Measurements from ENCODE around the gene MED23. TPM values are rescaled to one million over a fixed set of nuclear protein-coding genes. Genes with fewer than 3 reads are reported as not detected.

The MED23 gene
- total RNA-seq, 1 donor from 2014 or later: 29.5 TPM

DNA sequence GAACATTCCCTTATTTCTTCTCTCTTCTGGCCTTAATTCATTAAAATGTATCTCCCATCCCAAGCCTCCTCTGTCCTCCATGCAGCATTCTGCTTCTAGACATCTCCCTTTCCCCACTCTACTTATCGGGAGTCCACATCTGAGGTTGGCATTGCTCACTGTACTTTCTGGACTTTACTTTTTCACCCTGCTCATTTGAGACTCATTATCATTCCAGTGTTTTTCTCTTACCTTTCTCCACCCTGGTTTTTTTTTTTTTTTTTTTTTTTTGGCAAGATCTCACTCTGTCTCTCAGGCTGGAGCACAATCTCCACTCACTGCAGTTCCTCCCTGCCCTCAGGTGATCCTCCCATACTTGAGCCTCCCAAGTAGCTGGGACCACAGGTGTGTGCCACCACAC is 13.5 kb upstream of the MED23 start:
- TF ChIP-seq, protein P1, sequence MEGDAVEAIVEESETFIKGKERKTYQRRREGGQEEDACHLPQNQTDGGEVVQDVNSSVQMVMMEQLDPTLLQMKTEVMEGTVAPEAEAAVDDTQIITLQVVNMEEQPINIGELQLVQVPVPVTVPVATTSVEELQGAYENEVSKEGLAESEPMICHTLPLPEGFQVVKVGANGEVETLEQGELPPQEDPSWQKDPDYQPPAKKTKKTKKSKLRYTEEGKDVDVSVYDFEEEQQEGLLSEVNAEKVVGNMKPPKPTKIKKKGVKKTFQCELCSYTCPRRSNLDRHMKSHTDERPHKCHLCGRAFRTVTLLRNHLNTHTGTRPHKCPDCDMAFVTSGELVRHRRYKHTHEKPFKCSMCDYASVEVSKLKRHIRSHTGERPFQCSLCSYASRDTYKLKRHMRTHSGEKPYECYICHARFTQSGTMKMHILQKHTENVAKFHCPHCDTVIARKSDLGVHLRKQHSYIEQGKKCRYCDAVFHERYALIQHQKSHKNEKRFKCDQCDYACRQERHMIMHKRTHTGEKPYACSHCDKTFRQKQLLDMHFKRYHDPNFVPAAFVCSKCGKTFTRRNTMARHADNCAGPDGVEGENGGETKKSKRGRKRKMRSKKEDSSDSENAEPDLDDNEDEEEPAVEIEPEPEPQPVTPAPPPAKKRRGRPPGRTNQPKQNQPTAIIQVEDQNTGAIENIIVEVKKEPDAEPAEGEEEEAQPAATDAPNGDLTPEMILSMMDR (IDR thresholded peaks at IDR 0.05; ENCODE audit: insufficient read depth, low read depth, low read length): no peak
- TF ChIP-seq EZH2 (IDR thresholded peaks at IDR 0.05; ENCODE audit: insufficient read depth, low read length): no peak
- Histone ChIP-seq H3K4me1 (ENCODE audit: insufficient read depth, low read length) (no peaks in the 10 kb centered on the region), H3K27me3 (ENCODE audit: insufficient read depth, low read length) (peaks cover 12% of the 10 kb centered on the region), H4K20me1 (ENCODE audit: insufficient read depth, low read length) (no peaks in the 10 kb centered on the region), H2AFZ (ENCODE audit: low read depth, low read length) (no peak overlapping the region), H3K9me3 (ENCODE audit: insufficient read depth, low read depth, low read length) (no peaks in the 10 kb centered on the region), H3K36me3 (ENCODE audit: insufficient read depth, low read length) (no peaks in the 10 kb centered on the region), H3K79me2 (ENCODE audit: insufficient read depth, low read length) (no peaks in the 10 kb centered on the region), H3K4me2 (ENCODE audit: low read length) (no peak overlapping the region), H3K27ac (ENCODE audit: low read depth, low read length) (no peak overlapping the region), H3K9ac (ENCODE audit: low read length) (no peak overlapping the region), H3K4me3 (ENCODE audit: insufficient read depth, low read depth, low read length) (no peak overlapping the region)
- H3K27ac Mint-ChIP-seq (ENCODE audit: unreplicated experiment): no peak overlapping the region
- H3K36me3 Mint-ChIP-seq (ENCODE audit: low read depth, unreplicated experiment): no peaks in the 10 kb centered on the region
- DNase-seq (ENCODE audit: low read depth) (no peak), FAIRE-seq (no peak)
- no peak overlapping the region for H3K4me3 Mint-ChIP-seq (ENCODE audit: unreplicated experiment)
- H3K9me3 Mint-ChIP-seq (ENCODE audit: unreplicated experiment): no peaks in the 10 kb centered on the region
- no peaks in the 10 kb centered on the region for H3K27me3 Mint-ChIP-seq (ENCODE audit: low read depth, unreplicated experiment)
- no peaks in the 10 kb centered on the region for H3K4me1 Mint-ChIP-seq (ENCODE audit: low read depth, unreplicated experiment)

DNA sequence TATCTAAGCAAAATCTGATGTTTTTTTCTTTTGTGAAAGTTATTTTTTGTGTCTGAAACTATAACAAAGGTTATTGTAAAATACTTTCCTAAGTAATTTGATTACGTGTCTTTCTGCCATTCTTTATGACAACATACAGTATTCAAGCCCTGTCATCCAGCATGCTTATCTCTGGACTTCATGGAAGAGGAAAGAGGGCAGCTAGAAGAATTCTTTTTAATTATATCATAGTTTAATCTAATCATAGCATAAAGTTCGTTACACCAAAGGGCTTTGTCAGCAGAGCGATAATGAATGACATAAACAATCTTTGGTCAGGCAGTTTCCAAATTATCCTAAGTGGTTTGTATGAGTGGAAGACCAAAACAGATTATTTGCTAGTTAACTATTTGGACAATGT is 12.5 kb upstream of the MED23 start:
- FAIRE-seq (no peak), DNase-seq (ENCODE audit: low read depth) (no peak)
- Histone ChIP-seq H3K79me2 (ENCODE audit: insufficient read depth, low read length) (no peaks in the 10 kb centered on the region), H2AFZ (ENCODE audit: low read depth, low read length) (no peak overlapping the region), H3K4me1 (ENCODE audit: insufficient read depth, low read length) (no peaks in the 10 kb centered on the region), H3K4me3 (ENCODE audit: insufficient read depth, low read depth, low read length) (no peak overlapping the region), H3K9ac (ENCODE audit: low read length) (no peak overlapping the region), H3K36me3 (ENCODE audit: insufficient read depth, low read length) (no peaks in the 10 kb centered on the region), H3K27me3 (ENCODE audit: insufficient read depth, low read length) (peaks cover 10% of the 10 kb centered on the region), H4K20me1 (ENCODE audit: insufficient read depth, low read length) (no peaks in the 10 kb centered on the region), H3K9me3 (ENCODE audit: insufficient read depth, low read depth, low read length) (no peaks in the 10 kb centered on the region), H3K27ac (ENCODE audit: low read depth, low read length) (no peak overlapping the region), H3K4me2 (ENCODE audit: low read length) (no peak overlapping the region)
- H3K36me3 Mint-ChIP-seq (ENCODE audit: low read depth, unreplicated experiment): no peaks in the 10 kb centered on the region
- TF ChIP-seq EZH2 (IDR thresholded peaks at IDR 0.05; ENCODE audit: insufficient read depth, low read length): no peak
- TF ChIP-seq, protein P1 (IDR thresholded peaks at IDR 0.05; ENCODE audit: insufficient read depth, low read depth, low read length): no peak
- no peaks in the 10 kb centered on the region for H3K27me3 Mint-ChIP-seq (ENCODE audit: low read depth, unreplicated experiment)
- no peak overlapping the region for H3K27ac Mint-ChIP-seq (ENCODE audit: unreplicated experiment)
- H3K9me3 Mint-ChIP-seq (ENCODE audit: unreplicated experiment): no peaks in the 10 kb centered on the region
- H3K4me3 Mint-ChIP-seq (ENCODE audit: unreplicated experiment): no peak overlapping the region
- no peaks in the 10 kb centered on the region for H3K4me1 Mint-ChIP-seq (ENCODE audit: low read depth, unreplicated experiment)

DNA sequence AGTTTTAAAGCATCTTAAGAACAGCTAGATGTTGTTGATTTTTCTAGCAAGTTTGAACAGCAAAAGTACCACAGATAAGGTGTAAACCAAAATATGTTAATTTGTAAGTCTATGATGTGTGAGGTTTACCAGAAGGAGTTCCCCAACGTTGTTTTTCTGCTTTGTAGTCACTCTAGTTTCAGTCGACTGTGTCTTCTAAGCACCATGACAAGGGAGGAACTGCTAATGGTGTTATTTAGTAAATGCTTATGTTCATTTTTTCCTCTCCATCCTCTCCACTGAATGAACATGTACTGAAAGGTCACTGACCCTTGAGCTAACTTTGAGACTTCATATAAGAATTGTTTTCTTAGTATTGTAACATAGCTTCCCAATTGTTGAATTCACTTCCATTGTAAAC is 12.1 kb upstream of the MED23 start:
- no peaks in the 10 kb centered on the region for H3K4me1 Mint-ChIP-seq (ENCODE audit: low read depth, unreplicated experiment)
- no peak overlapping the region for H2AFZ ChIP-seq (ENCODE audit: low read depth, low read length)

More for the DNA sequence above, 12.1 kb upstream of the MED23 start:
- H3K27me3 Mint-ChIP-seq (ENCODE audit: low read depth, unreplicated experiment): no peaks in the 10 kb centered on the region
- Histone ChIP-seq H3K4me1 (ENCODE audit: insufficient read depth, low read length) (no peaks in the 10 kb centered on the region), H3K27ac (ENCODE audit: low read depth, low read length) (no peak overlapping the region), H3K4me2 (ENCODE audit: low read length) (no peak overlapping the region), H3K79me2 (ENCODE audit: insufficient read depth, low read length) (no peaks in the 10 kb centered on the region), H3K9ac (ENCODE audit: low read length) (no peak overlapping the region), H3K4me3 (ENCODE audit: insufficient read depth, low read depth, low read length) (no peak overlapping the region), H3K36me3 (ENCODE audit: insufficient read depth, low read length) (no peaks in the 10 kb centered on the region), H3K27me3 (ENCODE audit: insufficient read depth, low read length) (peaks cover 7% of the 10 kb centered on the region), H3K9me3 (ENCODE audit: insufficient read depth, low read depth, low read length) (no peaks in the 10 kb centered on the region), H4K20me1 (ENCODE audit: insufficient read depth, low read length) (no peaks in the 10 kb centered on the region)
- no peak for FAIRE-seq
- no peaks in the 10 kb centered on the region for H3K9me3 Mint-ChIP-seq (ENCODE audit: unreplicated experiment)
- TF ChIP-seq, protein P1 (IDR thresholded peaks at IDR 0.05; ENCODE audit: insufficient read depth, low read depth, low read length): no peak
- no peak for TF ChIP-seq EZH2 (IDR thresholded peaks at IDR 0.05; ENCODE audit: insufficient read depth, low read length)
- DNase-seq (ENCODE audit: low read depth): no peak
- H3K4me3 Mint-ChIP-seq (ENCODE audit: unreplicated experiment): no peak overlapping the region
- H3K27ac Mint-ChIP-seq (ENCODE audit: unreplicated experiment): no peak overlapping the region
- H3K36me3 Mint-ChIP-seq (ENCODE audit: low read depth, unreplicated experiment): no peaks in the 10 kb centered on the region

Measured in astrocyte (in vitro differentiated cells and primary cell).